ENCODE results near the gene CFAP65. TPM values are rescaled to one million over a fixed set of nuclear protein-coding genes. Genes with fewer than 3 reads are reported as not detected.

The CFAP65 gene
- total and polyA plus RNA-seq, 2 of the 13 experiments (the other 11 are each of a cell fraction or from before 2014, with no cell fraction given) = 0.05 TPM; not detected in 1

DNA sequence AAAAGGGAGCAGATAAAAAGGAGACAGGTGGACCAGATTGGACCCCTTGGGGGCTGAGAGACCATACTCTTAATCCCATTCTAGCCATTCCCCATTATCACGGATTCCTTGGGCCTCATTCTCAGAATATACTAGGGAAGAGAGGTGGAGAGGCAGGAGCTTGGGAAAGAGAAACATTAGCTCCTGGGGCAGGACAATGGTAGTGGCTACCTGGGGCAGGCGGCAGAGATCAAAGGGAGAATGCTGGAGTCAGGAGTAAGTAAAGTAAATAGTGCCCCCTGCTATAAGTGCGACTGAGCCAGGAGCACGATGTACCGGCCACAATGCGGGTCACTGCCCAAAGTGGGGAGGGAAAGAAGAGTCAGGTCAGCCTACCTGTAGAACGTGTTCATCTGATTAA is 39.8 kb upstream of the CFAP65 start (continued):
- TF ChIP-seq TCF7L2 (IDR thresholded peaks at IDR 0.05; ENCODE audit: low read depth, low read length) (peak; percentile 98), ISL2 (CRISPR knock-in tag; IDR thresholded peaks at IDR 0.05) (peak; percentile 87), ZNF83 (CRISPR knock-in tag; IDR thresholded peaks at IDR 0.05; ENCODE audit: borderline replicate concordance) (no peak), KAT7 (CRISPR knock-in tag; IDR thresholded peaks at IDR 0.05; ENCODE audit: borderline replicate concordance) (no peak), MED1 (CRISPR knock-in tag; IDR thresholded peaks at IDR 0.05) (peak; percentile 35; the same call in 1 of the 2 replicates), ZNF839 (CRISPR knock-in tag; IDR thresholded peaks at IDR 0.05; ENCODE audit: borderline replicate concordance) (peak; percentile 65; the same call in 1 of the 2 replicates), HNF4G (IDR thresholded peaks at IDR 0.05; ENCODE audit: borderline replicate concordance, low read depth, low read length) (peak; percentile 13; the same call in 1 of the 2 replicates), HNF4G (CRISPR knock-in tag; IDR thresholded peaks at IDR 0.05; ENCODE audit: borderline replicate concordance, low read depth) (no peak), ZNF547 (CRISPR knock-in tag; IDR thresholded peaks at IDR 0.05) (peak; percentile 34; the same call in 1 of the 2 replicates), TEAD3 (CRISPR knock-in tag; optimal IDR thresholded peaks at IDR 0.05; ENCODE audit: borderline replicate concordance) (peak; percentile 85), ZNF329 (CRISPR knock-in tag; IDR thresholded peaks at IDR 0.05; ENCODE audit: low read depth) (no peak), MIER2 (CRISPR knock-in tag; IDR thresholded peaks at IDR 0.05) (0 out of 2 replicates have a peak, but pooled peaks have one; percentile 29), HNF4A (CRISPR knock-in tag; IDR thresholded peaks at IDR 0.05) (0 out of 2 replicates have a peak, but pooled peaks have one; percentile 46), ZNF670 (CRISPR knock-in tag; IDR thresholded peaks at IDR 0.05; ENCODE audit: borderline replicate concordance) (no peak), KDM1A (CRISPR knock-in tag; IDR thresholded peaks at IDR 0.05) (peak; percentile 40; the same call in 1 of the 2 replicates), ZMYM4 (CRISPR knock-in tag; IDR thresholded peaks at IDR 0.05) (peak; percentile 48; the same call in 1 of the 2 replicates), ZBTB42 (CRISPR knock-in tag; IDR thresholded peaks at IDR 0.05) (no peak), RARA (CRISPR knock-in tag; IDR thresholded peaks at IDR 0.05) (peak; percentile 57), PRMT3 (CRISPR knock-in tag; IDR thresholded peaks at IDR 0.05; ENCODE audit: borderline replicate concordance, low read depth) (no peak), ZSCAN31 (CRISPR knock-in tag; IDR thresholded peaks at IDR 0.05; ENCODE audit: low read depth) (peak; percentile 66; the same call in 1 of the 2 replicates)
- TF ChIP-seq, protein P1, sequence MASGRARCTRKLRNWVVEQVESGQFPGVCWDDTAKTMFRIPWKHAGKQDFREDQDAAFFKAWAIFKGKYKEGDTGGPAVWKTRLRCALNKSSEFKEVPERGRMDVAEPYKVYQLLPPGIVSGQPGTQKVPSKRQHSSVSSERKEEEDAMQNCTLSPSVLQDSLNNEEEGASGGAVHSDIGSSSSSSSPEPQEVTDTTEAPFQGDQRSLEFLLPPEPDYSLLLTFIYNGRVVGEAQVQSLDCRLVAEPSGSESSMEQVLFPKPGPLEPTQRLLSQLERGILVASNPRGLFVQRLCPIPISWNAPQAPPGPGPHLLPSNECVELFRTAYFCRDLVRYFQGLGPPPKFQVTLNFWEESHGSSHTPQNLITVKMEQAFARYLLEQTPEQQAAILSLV (CRISPR knock-in tag; IDR thresholded peaks at IDR 0.05; ENCODE audit: borderline replicate concordance) = no peak
- TF ChIP-seq, protein P2, sequence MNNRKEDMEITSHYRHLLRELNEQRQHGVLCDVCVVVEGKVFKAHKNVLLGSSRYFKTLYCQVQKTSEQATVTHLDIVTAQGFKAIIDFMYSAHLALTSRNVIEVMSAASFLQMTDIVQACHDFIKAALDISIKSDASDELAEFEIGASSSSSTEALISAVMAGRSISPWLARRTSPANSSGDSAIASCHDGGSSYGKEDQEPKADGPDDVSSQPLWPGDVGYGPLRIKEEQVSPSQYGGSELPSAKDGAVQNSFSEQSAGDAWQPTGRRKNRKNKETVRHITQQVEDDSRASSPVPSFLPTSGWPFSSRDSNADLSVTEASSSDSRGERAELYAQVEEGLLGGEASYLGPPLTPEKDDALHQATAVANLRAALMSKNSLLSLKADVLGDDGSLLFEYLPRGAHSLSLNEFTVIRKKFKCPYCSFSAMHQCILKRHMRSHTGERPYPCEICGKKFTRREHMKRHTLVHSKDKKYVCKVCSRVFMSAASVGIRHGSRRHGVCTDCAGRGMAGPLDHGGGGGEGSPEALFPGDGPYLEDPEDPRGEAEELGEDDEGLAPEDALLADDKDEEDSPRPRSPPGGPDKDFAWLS (CRISPR knock-in tag; IDR thresholded peaks at IDR 0.05; ENCODE audit: borderline replicate concordance) = no peak
- TF ChIP-seq, protein P3, sequence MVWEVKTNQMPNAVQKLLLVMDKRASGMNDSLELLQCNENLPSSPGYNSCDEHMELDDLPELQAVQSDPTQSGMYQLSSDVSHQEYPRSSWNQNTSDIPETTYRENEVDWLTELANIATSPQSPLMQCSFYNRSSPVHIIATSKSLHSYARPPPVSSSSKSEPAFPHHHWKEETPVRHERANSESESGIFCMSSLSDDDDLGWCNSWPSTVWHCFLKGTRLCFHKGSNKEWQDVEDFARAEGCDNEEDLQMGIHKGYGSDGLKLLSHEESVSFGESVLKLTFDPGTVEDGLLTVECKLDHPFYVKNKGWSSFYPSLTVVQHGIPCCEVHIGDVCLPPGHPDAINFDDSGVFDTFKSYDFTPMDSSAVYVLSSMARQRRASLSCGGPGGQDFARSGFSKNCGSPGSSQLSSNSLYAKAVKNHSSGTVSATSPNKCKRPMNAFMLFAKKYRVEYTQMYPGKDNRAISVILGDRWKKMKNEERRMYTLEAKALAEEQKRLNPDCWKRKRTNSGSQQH (CRISPR knock-in tag; IDR thresholded peaks at IDR 0.05; ENCODE audit: low read depth) = 0 out of 2 replicates have a peak, but pooled peaks have one; percentile 51
- TF ChIP-seq, protein P4, sequence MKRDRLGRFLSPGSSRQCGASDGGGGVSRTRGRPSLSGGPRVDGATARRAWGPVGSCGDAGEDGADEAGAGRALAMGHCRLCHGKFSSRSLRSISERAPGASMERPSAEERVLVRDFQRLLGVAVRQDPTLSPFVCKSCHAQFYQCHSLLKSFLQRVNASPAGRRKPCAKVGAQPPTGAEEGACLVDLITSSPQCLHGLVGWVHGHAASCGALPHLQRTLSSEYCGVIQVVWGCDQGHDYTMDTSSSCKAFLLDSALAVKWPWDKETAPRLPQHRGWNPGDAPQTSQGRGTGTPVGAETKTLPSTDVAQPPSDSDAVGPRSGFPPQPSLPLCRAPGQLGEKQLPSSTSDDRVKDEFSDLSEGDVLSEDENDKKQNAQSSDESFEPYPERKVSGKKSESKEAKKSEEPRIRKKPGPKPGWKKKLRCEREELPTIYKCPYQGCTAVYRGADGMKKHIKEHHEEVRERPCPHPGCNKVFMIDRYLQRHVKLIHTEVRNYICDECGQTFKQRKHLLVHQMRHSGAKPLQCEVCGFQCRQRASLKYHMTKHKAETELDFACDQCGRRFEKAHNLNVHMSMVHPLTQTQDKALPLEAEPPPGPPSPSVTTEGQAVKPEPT (CRISPR knock-in tag; IDR thresholded peaks at IDR 0.05; ENCODE audit: low read depth) = 0 out of 2 replicates have a peak, but pooled peaks have one; percentile 31

Data from HepG2 (cell line).